ENCODE results near the gene CD1D.

GRCh38 chr1:158146739-158147138 is 34.0 kb upstream of the CD1D start:
- TF ChIP-seq POLR2A (IDR thresholded peaks at IDR 0.05; ENCODE audit: low read length) (no peak), GATA1 (IDR thresholded peaks at IDR 0.05; ENCODE audit: low read depth, low read length) (no peak)
